HepG2 (cell line): ENCODE data around the gene KCNMB4.

ENCODE experiments used
- ATM ChIP-seq: fragments of 450-650 bp; IDR thresholded peaks from 2 replicates; pipeline ENCODE4 v1.7.1; 2017; ENCODE audit warnings: mild to moderate bottlenecking, borderline replicate concordance
- CTCF ChIP-seq: sonication (generic); formaldehyde crosslinking; IDR thresholded peaks from 2 replicates; pipeline ENCODE4 v1.5.0; 2020; ENCODE audit warnings: mild to moderate bottlenecking, missing genetic modification reagents, moderate library complexity
- FOXM1 ChIP-seq: sonication (generic); formaldehyde crosslinking; IDR thresholded peaks from 2 replicates; pipeline ENCODE4 v1.5.0; 2020; ENCODE audit warnings: missing genetic modification reagents
- HOXD1 ChIP-seq: sonication (generic); formaldehyde crosslinking; IDR thresholded peaks from 2 replicates; pipeline ENCODE4 v1.5.0; 2020; ENCODE audit warnings: missing genetic modification reagents
- JUN ChIP-seq: sonication (generic); formaldehyde crosslinking; IDR thresholded peaks from 2 replicates; pipeline ENCODE4 v1.4.0; 2020; ENCODE audit warnings: mild to moderate bottlenecking, missing genetic modification reagents
- KAT2B ChIP-seq: fragments of 150-350 bp; IDR thresholded peaks from 2 replicates; pipeline ENCODE4 v1.6.1; 2014; ENCODE audit warnings: low read depth, low read length, borderline replicate concordance
- MAX ChIP-seq: IDR thresholded peaks from 2 replicates; pipeline ENCODE4 v1.6.1; 2012; ENCODE audit warnings: inconsistent platforms
- POLR2A ChIP-seq, 2 experiments: IDR thresholded peaks; 2 replicates each; pipeline ENCODE4 v1.6.1; 2011; ENCODE audit warnings: low read depth in 2 of 2, low read length in 2 of 2, mild to moderate bottlenecking in 1 of 2, moderate library complexity in 1 of 2; ENCODE audit not compliant: insufficient read depth in 1 of 2
- RAD51 ChIP-seq: fragments of 450-650 bp; IDR thresholded peaks from 2 replicates; pipeline ENCODE4 v1.6.1; 2016; ENCODE audit warnings: borderline replicate concordance
- ZNF549 ChIP-seq: sonication (generic); formaldehyde crosslinking; IDR thresholded peaks from 2 replicates; pipeline ENCODE4 v1.5.0; 2020; ENCODE audit warnings: missing genetic modification reagents
- ZNF772 ChIP-seq: sonication (generic); formaldehyde crosslinking; IDR thresholded peaks from 2 replicates; pipeline ENCODE4 v1.5.0; 2020; ENCODE audit warnings: mild to moderate bottlenecking, missing genetic modification reagents

GRCh38 chr12:70417121-70417520 is 51.0 kb downstream of the KCNMB4 start:
- no peak for TF ChIP-seq CTCF (CRISPR knock-in tag)
- no peak for TF ChIP-seq ATM
- no peak for TF ChIP-seq FOXM1 (CRISPR knock-in tag)
- no peak for TF ChIP-seq ZNF772 (CRISPR knock-in tag)
- no peak for TF ChIP-seq POLR2A (IDR thresholded peaks at IDR 0.05; ENCODE audit: insufficient read depth in 1 of 2, low read depth in 2 of 2, low read length in 2 of 2)
- TF ChIP-seq KAT2B = no peak
- TF ChIP-seq HOXD1 (CRISPR knock-in tag) = no peak
- no peak for TF ChIP-seq RAD51
- no peak for TF ChIP-seq JUN
- no peak for TF ChIP-seq MAX
- TF ChIP-seq ZNF549 (CRISPR knock-in tag) = no peak
